SU-DHL-6 (cell line): ENCODE data around the gene UNC13B.

Experiments
- H2AFZ ChIP-seq: fragments of 200-600 bp; sonication (generic); 2 replicates; pipeline ENCODE4 v1.6.1; 2014; ENCODE audit warnings: low read depth, mild to moderate bottlenecking, moderate library complexity, mixed read lengths, antibody characterized with exemption, low read length; ENCODE audit not compliant: severe bottlenecking
- H3F3A ChIP-seq: fragments of 200-600 bp; shearing (Covaris generic); 2 replicates; pipeline ENCODE4 v1.6.0; 2016; ENCODE audit warnings: antibody characterized with exemption, mild to moderate bottlenecking; ENCODE audit not compliant: insufficient read depth
- H3K27ac ChIP-seq: fragments of 200-600 bp; sonication (generic); 2 replicates; pipeline ENCODE4 v1.5.1; 2016; ENCODE audit warnings: low read depth, mild to moderate bottlenecking, low read length, moderate library complexity, mixed read lengths
- H3K27me3 ChIP-seq: fragments of 200-600 bp; sonication (generic), shearing (Covaris generic); 2 replicates; pipeline ENCODE4 v1.6.0; 2014; ENCODE audit warnings: mild to moderate bottlenecking, low read length
- H3K36me3 ChIP-seq: fragments of 200-600 bp; sonication (generic); 2 replicates; pipeline ENCODE4 v1.6.1; 2014; ENCODE audit warnings: mild to moderate bottlenecking, low read length, mixed read lengths
- H3K4me2 ChIP-seq: fragments of 300-600, 200-600 bp; shearing (Covaris generic), sonication (generic); 2 replicates; pipeline ENCODE4 v1.6.0; 2014; ENCODE audit warnings: low read length, low read depth, mild to moderate bottlenecking; ENCODE audit not compliant: poor library complexity, severe bottlenecking
- H3K4me3 ChIP-seq: fragments of 200-600 bp; sonication (generic); 2 replicates; pipeline ENCODE4 v1.5.1; 2014; ENCODE audit warnings: antibody characterized with exemption, low read length, mild to moderate bottlenecking, mixed read lengths; ENCODE audit not compliant: insufficient read depth, poor library complexity, severe bottlenecking
- H3K79me2 ChIP-seq: fragments of 200-600 bp; sonication (generic); 2 replicates; pipeline ENCODE4 v1.6.1; 2014; ENCODE audit warnings: mild to moderate bottlenecking, low read length, moderate library complexity; ENCODE audit not compliant: insufficient read depth
- H3K9ac ChIP-seq: fragments of 200-600 bp; sonication (generic); 2 replicates; pipeline ENCODE4 v1.7.0; 2014; ENCODE audit warnings: mild to moderate bottlenecking, low read length
- H3K9me2 ChIP-seq: fragments of 200-600 bp; sonication (generic); replicated peaks from 2 replicates; pipeline ENCODE4 v1.6.1; 2014; ENCODE audit warnings: low read length; ENCODE audit not compliant: insufficient read depth
- H3K9me3 ChIP-seq: fragments of 200-600 bp; sonication (generic); 2 replicates; pipeline ENCODE4 v1.6.1; 2014; ENCODE audit warnings: low read length, mixed read lengths; ENCODE audit not compliant: insufficient read depth
- H4K20me1 ChIP-seq: fragments of 200-600 bp; sonication (generic); 2 replicates; pipeline ENCODE4 v1.6.1; 2014; ENCODE audit warnings: low read depth, mild to moderate bottlenecking, antibody characterized with exemption, low read length, moderate library complexity, mixed read lengths
- EZH2phosphoT487 ChIP-seq: fragments of 200-600 bp; sonication (generic), shearing (Covaris generic); conservative IDR thresholded peaks from 2 replicates; pipeline ENCODE4 v1.6.1; 2018; ENCODE audit warnings: mild to moderate bottlenecking, antibody characterized with exemption, low read length, moderate library complexity, mixed read lengths
- TF ChIP-seq, protein P1 (sequence below): fragments of 200-600 bp; sonication (generic); IDR thresholded peaks from one replicate; pipeline ENCODE4 v1.5.1; 2017; ENCODE audit warnings: antibody characterized with exemption, mild to moderate bottlenecking, low read length, moderate library complexity; ENCODE audit not compliant: insufficient read depth, poor library complexity, severe bottlenecking

The UNC13B gene

DNA sequence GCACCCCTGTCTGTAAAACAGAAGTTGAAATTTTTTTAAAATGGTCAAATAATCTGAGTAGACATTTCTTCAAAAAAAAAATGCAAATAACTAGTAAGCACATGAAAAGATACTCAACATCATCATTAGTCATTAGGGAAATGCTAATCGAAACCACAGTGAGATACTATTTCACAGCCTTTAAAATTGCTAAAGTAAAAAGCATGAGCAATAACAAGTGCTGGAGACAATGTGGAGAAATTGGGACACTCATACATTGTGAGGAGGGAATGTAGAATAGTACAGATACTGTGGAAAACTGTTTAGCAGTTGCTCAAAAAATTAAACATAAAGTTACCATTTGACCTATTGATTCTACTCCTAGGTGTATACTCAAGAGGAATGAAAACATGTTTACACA lies 269.7 kb downstream of the UNC13B start:
- TF ChIP-seq, protein P1, sequence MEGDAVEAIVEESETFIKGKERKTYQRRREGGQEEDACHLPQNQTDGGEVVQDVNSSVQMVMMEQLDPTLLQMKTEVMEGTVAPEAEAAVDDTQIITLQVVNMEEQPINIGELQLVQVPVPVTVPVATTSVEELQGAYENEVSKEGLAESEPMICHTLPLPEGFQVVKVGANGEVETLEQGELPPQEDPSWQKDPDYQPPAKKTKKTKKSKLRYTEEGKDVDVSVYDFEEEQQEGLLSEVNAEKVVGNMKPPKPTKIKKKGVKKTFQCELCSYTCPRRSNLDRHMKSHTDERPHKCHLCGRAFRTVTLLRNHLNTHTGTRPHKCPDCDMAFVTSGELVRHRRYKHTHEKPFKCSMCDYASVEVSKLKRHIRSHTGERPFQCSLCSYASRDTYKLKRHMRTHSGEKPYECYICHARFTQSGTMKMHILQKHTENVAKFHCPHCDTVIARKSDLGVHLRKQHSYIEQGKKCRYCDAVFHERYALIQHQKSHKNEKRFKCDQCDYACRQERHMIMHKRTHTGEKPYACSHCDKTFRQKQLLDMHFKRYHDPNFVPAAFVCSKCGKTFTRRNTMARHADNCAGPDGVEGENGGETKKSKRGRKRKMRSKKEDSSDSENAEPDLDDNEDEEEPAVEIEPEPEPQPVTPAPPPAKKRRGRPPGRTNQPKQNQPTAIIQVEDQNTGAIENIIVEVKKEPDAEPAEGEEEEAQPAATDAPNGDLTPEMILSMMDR, result no peak
- TF ChIP-seq EZH2phosphoT487, result no peak
- Histone ChIP-seq H3K4me2 (no peak overlapping the region), H3K4me3 (no peak overlapping the region), H3K9ac (no peak overlapping the region), H3K27me3 (no peaks in the 10 kb centered on the region), H3K9me3 (no peaks in the 10 kb centered on the region), H4K20me1 (no peaks in the 10 kb centered on the region), H3K79me2 (no peaks in the 10 kb centered on the region), H3F3A (no peaks in the 10 kb centered on the region), H3K27ac (no peak overlapping the region), H2AFZ (no peak overlapping the region), H3K36me3 (no peaks in the 10 kb centered on the region), H3K9me2 (no peaks in the 10 kb centered on the region)

DNA sequence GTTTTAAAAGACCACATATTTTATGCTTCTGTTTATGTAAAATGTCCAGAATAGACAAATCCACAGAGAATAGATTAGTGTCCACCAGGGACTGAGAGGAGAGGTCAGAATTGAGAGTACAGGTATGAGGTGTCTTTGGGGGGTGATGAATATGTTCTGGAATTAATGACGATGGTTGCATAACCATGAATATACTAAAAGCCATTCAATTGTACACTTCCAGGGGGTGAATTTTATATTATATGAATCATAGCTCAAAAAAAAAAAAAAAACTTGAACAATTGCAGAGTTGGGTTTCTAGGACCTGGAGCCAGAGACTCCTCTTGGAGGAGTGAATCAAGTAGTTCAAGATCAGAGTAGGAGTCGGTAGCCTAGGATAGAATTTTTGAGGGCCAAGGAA lies 270.3 kb downstream of the UNC13B start:
- no peaks in the 10 kb centered on the region for H3F3A ChIP-seq
- H3K79me2 ChIP-seq, result no peaks in the 10 kb centered on the region
- no peaks in the 10 kb centered on the region for H3K9me2 ChIP-seq
- TF ChIP-seq, protein P1, result no peak
- no peak for TF ChIP-seq EZH2phosphoT487
- no peak overlapping the region for H2AFZ ChIP-seq
- H4K20me1 ChIP-seq, result no peaks in the 10 kb centered on the region
- H3K4me2 ChIP-seq, result no peak overlapping the region
- no peaks in the 10 kb centered on the region for H3K36me3 ChIP-seq
- no peaks in the 10 kb centered on the region for H3K27me3 ChIP-seq
- H3K9me3 ChIP-seq, result no peaks in the 10 kb centered on the region
- no peak overlapping the region for H3K27ac ChIP-seq
- H3K9ac ChIP-seq, result no peak overlapping the region
- no peak overlapping the region for H3K4me3 ChIP-seq

DNA sequence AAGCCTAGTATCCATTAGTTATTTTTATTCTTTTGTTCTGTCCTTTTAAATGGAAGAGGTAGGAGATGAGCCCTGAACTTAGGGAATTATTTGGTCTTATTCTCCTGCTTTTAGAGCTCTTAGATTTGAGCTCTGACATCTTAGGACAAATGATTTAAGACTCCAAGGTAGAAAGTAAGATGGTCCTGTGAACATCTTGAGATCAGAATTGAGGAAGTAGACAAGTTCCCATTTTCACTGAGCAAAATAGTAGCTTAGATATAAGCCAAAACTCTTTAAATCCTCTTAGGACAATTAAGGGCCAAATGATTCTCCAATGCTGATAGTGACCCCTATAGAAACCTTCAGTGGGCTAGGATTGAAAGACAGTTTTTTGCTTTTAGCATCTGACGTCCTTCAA lies 275.1 kb downstream of the UNC13B start:
- no peaks in the 10 kb centered on the region for H3K27me3 ChIP-seq
- no peak overlapping the region for H3K4me3 ChIP-seq
- no peak overlapping the region for H3K4me2 ChIP-seq
- H3K9me2 ChIP-seq, result no peaks in the 10 kb centered on the region
- H3K79me2 ChIP-seq, result no peaks in the 10 kb centered on the region
- H3K36me3 ChIP-seq, result no peaks in the 10 kb centered on the region
- no peaks in the 10 kb centered on the region for H4K20me1 ChIP-seq
- no peak overlapping the region for H2AFZ ChIP-seq
- no peaks in the 10 kb centered on the region for H3F3A ChIP-seq
- TF ChIP-seq EZH2phosphoT487, result no peak
- TF ChIP-seq, protein P1, result no peak
- H3K9ac ChIP-seq, result no peak overlapping the region
- no peaks in the 10 kb centered on the region for H3K9me3 ChIP-seq
- H3K27ac ChIP-seq, result no peak overlapping the region
